ENCODE data around the gene MGMT.

Gene MGMT

DNA sequence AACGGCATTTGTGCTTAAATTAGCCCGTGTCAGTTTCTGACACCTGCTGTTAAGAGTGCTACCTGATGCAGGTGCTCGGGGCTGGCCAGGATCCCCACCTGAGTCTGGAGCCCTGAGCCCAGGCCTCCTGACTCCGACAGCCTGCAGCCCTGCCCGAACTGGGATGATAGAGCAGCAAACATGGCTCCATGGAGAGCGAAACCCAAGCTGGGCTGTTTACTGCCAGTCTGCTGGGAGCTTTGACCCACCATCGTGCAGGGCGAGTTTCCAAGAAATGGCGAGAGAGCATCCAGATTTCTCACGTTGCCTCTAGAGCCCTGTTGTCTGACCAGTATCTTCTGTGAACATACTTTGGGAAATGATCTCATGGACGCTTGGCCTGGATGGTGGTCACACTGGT is 66.2 kb downstream of the MGMT start:
- TF ChIP-seq, protein P1, sequence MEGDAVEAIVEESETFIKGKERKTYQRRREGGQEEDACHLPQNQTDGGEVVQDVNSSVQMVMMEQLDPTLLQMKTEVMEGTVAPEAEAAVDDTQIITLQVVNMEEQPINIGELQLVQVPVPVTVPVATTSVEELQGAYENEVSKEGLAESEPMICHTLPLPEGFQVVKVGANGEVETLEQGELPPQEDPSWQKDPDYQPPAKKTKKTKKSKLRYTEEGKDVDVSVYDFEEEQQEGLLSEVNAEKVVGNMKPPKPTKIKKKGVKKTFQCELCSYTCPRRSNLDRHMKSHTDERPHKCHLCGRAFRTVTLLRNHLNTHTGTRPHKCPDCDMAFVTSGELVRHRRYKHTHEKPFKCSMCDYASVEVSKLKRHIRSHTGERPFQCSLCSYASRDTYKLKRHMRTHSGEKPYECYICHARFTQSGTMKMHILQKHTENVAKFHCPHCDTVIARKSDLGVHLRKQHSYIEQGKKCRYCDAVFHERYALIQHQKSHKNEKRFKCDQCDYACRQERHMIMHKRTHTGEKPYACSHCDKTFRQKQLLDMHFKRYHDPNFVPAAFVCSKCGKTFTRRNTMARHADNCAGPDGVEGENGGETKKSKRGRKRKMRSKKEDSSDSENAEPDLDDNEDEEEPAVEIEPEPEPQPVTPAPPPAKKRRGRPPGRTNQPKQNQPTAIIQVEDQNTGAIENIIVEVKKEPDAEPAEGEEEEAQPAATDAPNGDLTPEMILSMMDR (conservative IDR thresholded peaks at IDR 0.05; ENCODE audit: low read depth) = no peak
- H3K27ac ChIP-seq = no peak overlapping the region
- DNase-seq (ENCODE audit: low spot score) = no peak
- ChIA-PET POLR2A (ENCODE audit: low non-redundant PET) (no interaction called here), CTCF (no interaction called here)

DNA sequence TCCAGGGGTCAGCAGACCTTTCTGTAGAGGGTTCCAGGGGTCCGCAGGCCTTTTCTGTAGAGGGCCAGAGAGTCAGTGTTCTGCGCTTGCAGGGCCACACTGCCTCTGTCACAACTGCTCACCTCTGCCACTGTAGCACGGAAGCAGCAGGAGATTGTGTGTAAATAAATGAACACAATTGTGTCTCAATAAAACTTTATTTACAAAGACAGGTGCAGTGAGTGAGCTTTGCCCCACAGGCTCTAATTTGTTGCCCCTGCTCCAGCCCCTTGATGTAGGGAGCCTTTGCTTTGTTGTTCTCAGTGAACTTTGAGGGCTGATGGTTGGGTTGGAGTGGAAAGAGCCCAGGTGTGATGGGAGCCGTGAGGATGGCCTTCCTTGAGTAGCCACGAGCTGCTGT is 67.8 kb downstream of the MGMT start:
- H3K27ac ChIP-seq = no peak overlapping the region
- ChIA-PET CTCF (no interaction called here), POLR2A (ENCODE audit: low non-redundant PET) (no interaction called here)
- TF ChIP-seq, protein P1 (conservative IDR thresholded peaks at IDR 0.05; ENCODE audit: low read depth) = no peak
- DNase-seq (ENCODE audit: low spot score) = no peak

DNA sequence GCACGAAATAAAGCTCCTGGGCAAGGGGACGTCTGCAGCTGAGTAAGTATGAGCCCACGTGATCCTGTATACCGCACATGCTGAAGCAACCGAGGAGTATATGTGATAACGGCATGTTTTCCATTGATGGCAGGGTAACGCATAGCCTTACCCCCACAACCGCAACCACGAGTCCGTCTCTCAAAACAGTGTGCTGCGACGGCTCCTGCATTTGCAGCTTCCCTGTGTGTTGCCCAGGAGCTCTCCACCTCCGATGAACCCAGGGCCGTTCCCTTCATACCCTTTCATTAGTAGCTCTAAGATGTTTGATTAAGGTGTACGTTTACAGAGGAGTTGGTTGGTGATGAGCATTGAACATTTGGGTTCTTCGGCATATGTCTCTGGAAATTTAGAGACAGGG is 69.3 kb downstream of the MGMT start:
- TF ChIP-seq, protein P1 (conservative IDR thresholded peaks at IDR 0.05; ENCODE audit: low read depth) = no peak
- ChIA-PET CTCF (interaction anchor here (0.8 kb wide), 1 partner anchor 282 kb away, joined by 3 read pairs; no protein-coding TSS in a partner anchor), POLR2A (ENCODE audit: low non-redundant PET) (no interaction called here)
- DNase-seq (ENCODE audit: low spot score) = no peak
- no peak overlapping the region for H3K27ac ChIP-seq

DNA sequence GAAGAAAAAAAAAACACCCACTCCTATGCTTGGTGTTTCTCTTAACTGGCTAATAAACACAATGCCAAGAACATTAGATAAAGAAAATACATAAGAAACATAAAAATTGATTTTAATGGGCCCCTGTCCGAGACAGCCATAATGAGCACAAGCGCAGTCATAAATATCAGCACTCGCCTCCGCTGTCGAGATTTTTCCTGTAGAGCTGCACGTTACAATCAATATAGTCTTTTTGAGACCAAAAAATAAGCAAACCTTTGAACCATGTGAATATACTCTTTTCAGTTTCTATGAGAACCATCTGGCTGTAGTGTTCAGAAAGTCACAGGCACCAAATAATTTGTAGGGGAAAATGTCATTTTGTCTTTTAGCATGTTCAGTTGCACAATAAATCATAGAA is 70.1 kb downstream of the MGMT start:
- ChIA-PET POLR2A (ENCODE audit: low non-redundant PET) (no interaction called here), CTCF (interaction anchor here (0.5 kb wide), 1 partner anchor 544 kb away, joined by 3 read pairs; no protein-coding TSS in a partner anchor)
- TF ChIP-seq, protein P1 (conservative IDR thresholded peaks at IDR 0.05; ENCODE audit: low read depth) = no peak
- no peak overlapping the region for H3K27ac ChIP-seq
- DNase-seq (ENCODE audit: low spot score) = no peak

DNA sequence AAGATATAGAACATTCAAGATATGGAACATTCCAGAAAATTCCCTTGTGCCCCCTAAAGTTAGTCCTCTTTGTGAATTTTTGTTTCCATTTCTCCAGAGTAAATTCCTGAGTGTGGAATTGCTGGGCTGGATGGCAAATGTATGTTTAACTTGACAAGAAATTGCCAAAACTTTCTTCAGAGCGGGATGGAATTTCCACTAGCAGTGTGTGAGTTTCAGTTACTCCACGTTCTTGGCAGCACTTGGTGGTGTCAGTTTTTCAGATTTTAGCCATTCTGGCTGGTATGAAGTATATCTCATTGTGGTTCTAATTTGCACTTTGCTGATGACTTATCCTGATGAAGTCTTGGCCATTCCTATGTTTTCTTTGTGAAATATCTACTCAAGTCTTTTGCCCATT is 71.2 kb downstream of the MGMT start:
- ChIA-PET POLR2A (ENCODE audit: low non-redundant PET) (no interaction called here), CTCF (no interaction called here)
- TF ChIP-seq, protein P1 (conservative IDR thresholded peaks at IDR 0.05; ENCODE audit: low read depth) = no peak
- no peak overlapping the region for H3K27ac ChIP-seq
- no peak for DNase-seq (ENCODE audit: low spot score)

DNA sequence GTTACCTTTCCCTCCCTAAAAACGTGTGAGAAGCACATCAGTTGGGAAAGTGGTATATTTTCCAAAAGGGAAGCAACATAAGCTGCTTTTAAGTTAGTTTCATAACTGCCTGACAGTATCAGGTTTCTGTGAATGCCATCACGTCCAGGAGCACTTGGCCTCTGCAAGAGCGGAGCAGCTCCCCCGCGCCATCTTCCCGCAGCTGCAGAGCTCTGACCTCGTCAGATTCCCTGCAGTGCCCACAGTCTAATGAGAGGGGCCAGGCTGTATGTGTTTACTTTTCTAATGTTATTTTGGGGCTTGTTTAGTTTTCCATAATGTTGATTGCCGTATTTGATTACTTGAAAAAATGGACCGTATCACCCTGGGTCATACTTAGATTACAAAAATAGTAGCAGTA is 74.2 kb downstream of the MGMT start:
- no peak for DNase-seq (ENCODE audit: low spot score)
- ChIA-PET CTCF (no interaction called here), POLR2A (ENCODE audit: low non-redundant PET) (no interaction called here)
- TF ChIP-seq, protein P1 (conservative IDR thresholded peaks at IDR 0.05; ENCODE audit: low read depth) = no peak
- no peak overlapping the region for H3K27ac ChIP-seq
